HG03442 (cell line): ENCODE results near the gene MBP.

Experiments used
- ATAC-seq: cut with Tn5 transposase; IDR thresholded peaks from one replicate; pipeline ENCODE4 v1.9.1; 2021; ENCODE audit warnings: mild to moderate bottlenecking, moderate library complexity; ENCODE audit not compliant: unreplicated experiment

Gene MBP

DNA sequence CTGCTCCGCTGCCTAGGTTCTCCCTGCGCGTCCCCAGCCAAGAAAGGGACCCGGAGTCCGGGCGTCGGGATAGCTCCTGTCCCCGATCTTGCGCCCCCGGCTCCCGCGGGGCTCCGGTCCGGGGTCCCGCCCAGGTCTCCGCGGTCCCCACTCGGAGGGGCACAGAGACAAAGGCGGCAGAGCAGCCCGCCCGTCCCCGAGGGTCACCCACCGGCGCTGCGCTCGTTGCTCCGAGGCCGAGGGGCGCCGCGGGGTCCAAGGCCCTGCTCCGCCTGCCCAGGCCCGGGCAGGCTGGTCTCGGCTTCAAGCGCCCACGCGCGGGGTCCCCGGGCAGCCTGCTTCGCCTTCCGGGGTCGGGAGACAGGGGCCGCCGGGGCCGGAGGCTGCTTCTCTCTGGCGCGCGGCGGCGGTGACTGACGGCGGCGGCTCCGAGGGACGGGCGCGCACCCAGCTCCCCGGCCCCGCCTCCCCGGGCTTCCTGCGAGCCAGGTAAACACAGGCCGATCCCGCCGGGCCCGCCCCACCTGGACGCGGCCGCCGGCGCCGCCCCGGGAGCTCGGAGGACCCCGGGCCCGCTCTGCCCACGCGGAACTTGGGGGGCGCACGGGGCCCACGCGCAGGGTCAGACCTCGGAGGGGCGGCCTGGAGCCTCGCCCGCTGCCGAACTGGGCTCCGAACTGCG, at the start of gene MBP:
Gene MBP, minus strand, starts transcription at position 415 of the 682 bp plus-strand sequence. CDS start 27,522 bp downstream, outside the sequence.
- peak; percentile 57 for ATAC-seq

DNA sequence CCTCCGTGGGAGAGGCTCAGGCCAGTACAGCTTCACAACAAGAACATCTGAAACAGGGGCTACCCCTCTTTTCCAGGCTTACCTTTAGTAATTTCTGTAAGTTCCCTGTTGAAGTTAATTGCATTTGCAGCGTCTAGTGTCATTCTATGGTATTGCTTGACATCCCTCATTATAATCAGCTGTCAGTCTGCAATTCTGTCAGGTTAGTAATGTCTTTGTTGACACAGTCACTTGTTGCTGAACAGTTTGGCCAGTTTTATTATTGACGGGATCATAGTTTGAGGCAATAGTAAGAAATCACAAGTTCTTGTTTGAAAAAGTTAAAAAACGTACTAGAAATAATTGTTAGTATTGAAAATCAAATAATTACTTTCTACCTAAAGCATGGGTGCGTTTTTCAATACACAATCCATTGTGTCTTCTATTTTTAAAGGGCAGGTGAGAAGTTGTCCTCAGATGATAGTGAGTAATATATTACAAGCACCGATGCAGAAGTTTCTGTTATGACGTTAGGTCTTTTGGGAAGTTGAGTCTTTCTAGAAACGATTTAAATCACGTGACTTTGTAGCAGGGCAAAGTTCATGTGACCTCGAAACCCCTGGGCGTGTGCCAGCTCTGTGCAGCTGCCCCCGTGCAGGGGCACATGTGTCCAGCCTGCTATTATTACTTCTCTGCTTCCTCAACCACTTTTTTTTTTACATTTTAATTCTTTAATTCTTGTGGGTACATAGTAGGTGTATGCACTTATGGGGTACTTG, 49.5 kb upstream of the MBP start:
- no peak for ATAC-seq

DNA sequence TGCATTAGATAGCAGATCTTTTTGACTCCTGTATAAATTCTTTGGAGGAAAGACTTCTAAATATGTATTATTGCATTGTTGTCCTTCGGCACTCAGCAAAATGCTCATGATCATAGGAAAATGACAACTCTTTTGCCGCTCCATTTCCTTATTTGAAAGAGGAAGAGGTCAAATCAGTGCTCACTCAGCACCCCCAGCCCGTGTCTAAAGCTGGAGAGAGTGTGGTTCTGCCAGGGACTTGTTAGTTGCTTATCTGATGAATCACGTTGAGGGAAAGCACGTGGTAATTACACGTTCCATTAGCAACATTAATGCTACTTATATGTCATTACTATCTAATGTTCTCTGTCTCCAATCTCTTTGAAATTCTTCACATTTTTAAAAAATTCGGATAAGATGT, 46.0 kb upstream of the MBP start:
- ATAC-seq, result no peak

DNA sequence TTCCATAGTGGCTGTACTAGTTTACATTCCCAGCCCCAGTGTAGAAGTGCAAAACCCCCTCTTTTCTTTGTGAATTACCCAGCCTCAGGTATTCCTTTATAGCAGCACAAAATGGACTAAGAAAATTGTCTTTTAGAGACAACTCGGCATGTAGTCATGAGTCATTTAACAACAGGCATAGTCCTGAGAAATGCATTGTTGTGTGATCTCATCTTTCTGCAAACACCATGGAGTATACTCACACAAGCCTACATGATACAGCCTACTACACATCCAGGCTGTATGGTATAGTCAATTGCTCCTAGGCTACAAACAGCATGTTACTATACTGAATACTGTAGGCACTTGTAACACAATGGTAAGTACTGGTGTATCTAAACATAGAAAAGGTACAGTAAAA, 44.4 kb upstream of the MBP start:
- no peak for ATAC-seq

DNA sequence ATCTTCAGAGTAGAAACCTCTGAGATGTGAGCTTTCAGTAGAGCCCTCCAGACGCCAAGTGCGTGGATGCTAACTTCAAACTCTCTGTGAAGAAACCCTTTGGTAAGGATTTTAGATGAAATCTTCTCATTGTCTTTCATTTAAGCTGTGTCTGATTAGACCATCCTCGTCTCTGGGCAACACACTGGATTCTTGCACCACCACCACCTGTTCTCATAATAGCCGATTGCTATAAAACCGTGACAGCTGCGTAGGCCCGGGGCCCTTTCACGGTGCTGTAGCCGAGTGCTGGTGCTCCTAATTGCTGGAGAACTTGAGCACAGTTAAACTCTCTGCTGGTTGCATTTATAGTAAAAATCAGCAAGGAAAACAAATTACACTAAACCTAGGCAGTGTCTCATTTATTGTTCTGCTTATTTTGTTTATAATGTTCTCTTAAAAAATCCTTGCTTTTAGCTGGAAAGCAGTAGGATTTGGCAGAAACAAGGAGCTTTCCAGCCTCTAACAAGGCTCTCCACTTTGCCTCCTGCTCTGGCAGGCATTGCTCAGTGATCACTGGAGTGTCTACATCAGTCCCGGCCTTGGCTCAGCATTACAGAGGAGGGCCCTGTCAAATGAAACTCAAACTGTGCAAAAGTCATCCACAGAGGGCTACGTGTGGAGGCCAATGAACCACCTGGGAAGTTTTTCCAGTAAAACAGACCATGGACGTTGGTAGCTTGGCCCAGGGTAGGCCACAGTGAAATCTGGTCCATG, 40.9 kb upstream of the MBP start:
- ATAC-seq, result no peak

DNA sequence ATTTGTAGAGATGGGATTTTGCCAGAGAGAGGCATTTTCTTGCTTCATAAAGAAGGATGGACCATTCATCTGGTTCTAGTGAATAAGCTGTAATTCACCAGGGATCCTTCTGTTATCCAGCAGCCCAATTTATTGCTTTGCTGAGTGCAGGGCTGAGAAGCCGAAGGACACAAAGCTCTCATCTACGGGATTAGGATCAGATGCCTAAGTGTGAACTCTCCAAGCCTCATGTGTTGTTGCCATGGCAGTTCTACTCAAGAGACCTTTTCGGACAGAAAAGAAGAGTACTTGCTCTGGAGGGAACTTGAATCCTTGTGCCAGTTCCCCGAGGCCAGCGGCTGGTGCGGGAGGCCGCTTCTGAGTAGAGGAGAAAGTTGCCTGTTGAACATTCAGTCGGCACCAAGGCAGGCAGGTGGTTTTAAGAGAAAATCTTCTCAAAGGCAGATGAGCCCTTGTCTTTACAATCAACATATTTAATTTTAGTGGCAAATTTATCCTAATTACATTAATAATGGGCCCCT, 38.4 kb upstream of the MBP start:
- ATAC-seq, result no peak

DNA sequence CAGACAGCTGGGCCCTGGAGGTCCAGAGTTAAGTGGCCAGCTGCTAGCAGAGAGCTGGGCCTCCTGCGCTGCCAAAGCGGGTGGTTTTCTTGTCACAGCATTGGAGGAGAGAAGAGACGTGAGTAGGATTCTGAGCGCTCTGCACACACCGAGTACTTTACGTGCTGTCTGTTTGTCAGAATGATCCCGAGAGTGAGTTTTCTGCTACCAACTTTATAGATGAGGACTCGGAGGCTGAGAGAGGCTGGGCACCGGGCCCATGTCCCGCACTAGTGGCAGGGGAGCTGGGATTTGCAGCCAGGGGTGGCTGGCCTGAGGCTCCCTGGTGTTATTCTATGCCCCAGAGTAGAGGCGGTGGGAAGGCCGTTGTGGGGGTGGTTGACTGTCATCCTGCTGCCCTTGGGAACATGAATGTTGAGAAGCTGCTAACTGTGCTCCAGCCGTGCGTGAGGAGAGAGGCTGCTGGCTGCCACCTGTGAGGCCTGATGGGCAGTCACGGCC, 36.3 kb upstream of the MBP start:
- no peak for ATAC-seq

DNA sequence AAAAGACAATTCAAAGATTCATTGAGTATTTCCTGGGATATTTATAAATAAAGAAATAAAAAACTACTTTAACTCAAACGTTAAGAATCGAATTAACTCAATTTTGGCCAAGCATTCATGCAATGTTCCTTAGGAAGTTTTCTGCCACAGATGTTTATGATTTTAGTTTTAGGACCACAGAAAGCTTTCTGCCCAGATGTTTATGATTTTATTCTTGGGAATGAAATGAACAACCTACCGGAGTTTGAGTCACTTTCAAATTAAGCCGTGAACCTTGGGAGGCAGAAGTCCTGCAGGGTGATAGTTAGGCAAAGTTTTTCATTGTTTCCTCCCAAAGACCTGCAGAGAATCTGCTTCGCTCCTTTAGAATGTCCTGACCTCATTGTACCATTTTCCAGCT, 34.7 kb upstream of the MBP start:
- no peak for ATAC-seq

DNA sequence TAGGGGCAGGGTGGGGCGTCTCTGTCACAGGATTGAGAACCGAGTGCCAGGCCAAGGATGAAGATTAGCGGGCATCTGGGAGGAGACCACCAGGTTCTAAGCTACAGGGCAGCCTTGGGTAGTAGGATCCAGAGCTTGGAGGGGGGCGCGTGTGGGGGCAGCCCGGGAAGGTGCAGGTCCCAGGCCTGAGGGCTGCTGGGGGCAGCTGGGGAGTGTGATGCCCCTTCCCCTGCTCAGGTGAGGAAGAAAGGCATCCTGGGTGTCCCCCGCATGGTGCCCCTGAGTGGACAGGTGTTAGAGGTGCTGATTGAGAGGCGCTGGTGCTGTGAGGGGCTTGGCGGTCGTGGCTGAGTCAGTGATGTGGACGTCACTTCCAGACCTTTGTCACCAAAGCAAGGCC, 33.9 kb upstream of the MBP start:
- ATAC-seq, result no peak

DNA sequence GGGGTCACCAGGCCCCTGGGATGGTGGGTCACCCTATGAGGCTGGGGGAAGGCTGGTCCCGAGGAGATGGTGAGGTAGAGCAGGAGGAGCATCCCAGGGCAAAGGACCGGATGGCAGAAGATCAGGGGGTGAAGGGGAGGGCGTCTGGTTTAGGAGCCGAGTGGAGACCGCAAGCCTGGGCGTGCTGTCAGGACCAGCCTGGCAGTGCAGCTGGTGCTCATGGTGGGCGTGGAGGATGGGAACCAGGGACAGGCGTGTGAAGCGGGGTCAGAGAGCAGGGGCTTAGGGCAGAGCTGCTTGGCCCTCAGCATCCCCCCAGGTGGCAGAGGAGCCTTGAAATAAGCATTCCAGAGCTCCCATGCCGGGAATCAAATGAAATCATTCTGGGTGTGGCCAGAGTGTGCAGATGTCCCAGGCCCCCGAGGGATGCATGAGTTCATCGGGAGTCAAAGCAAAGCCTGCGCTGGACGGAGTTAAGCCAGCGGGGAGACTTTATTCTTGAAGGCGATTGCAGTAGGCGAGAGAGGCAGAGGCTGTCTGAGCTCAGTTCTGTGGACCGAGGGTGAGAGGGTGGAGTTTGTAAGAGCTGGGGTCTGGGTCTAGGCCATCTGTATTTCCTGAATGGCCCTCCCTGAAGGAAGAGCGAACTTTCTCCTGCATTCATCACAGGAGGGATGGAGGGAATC, 33.1 kb upstream of the MBP start:
- no peak for ATAC-seq

DNA sequence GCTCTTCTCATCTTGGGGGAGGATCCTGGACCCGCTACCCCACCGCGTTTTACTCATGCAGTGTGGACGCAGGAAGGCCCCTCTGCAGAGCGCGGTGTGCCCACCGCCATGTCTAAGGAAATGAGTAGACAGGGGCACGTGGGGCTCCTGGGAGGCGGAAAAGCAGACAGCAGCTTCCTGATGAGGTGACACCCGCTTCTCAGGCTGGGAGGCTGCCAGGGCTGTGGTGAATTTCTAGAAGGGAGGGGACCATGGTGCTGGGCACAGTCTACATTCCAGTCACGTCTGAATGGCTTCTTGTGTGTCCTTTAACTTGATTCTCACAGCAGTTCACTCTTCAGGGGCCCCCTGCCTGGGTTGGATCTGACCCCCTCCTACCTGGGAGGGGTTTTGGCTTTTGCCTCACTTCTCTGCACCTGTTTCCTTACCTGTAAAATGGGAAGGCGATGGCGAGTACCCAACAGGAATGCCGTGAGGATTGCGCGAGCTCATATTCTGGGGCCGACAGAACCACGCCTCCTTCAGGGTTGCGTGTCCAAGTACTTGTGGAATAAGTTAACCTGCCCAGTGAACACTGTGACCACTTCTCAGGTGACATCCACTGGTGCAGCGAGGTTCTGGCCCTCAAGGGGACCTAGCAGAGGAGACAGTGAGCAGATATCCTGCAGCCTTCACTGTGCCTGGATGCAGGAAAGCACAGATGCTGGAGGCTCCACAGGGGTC, 32.3 kb upstream of the MBP start:
- ATAC-seq, result no peak

DNA sequence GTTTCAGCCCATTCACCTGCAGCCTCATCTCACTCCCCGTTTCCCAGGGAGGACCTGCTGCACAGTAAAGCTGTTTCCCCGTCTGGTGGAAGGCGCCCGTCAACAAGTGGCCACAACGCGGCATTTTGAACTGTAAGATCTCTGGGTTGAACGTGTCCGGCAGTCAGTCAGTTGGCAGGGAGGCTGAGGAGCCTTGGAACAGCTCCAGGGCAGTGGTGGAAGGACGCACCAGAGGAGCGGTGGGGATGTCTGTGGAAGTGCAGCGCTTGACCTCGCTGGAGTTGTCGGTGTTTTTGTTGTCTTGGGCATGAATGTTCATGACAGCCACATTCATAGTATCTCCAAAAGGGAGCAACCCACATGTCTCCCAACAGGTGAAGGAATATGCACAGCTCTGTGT, 31.4 kb upstream of the MBP start:
- no peak for ATAC-seq

DNA sequence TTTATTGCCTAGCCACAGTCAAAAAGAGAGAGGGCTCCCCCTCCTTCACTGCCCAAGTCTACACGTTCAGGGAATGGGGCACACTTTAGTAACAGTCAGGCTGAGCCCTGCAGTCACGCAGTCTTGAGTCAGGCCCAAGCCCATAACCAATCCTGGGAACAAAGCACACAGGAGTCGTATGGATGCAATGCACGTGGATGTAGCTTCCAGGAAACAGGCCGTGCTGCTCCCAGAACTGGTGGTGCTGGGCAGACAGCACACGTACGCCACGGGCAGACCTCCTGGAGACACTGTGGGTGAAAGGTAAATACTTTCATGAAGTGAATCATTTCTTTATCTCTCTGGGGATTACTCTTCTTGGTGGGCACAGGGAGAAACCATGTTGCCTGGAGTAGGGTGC, 30.0 kb upstream of the MBP start:
- ATAC-seq, result no peak

DNA sequence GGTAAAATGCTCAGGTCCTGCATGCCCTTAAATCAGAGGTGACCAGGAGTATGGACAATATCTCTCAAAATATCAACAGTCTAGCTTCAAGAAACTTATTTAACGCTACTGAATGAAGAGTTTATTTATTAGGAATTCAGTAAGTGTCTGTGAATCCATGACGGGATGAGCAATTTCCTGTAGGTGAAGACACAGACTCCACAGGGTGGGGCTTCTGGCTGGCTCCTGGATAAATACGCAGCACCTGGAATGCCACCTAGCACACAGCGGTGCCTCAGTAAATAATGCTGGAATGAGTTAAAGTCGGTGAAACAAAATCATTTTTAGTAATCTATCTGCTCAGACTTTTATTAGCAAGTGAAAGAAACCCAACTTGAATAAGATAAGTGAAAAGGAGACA, 29.4 kb upstream of the MBP start:
- ATAC-seq, result no peak

DNA sequence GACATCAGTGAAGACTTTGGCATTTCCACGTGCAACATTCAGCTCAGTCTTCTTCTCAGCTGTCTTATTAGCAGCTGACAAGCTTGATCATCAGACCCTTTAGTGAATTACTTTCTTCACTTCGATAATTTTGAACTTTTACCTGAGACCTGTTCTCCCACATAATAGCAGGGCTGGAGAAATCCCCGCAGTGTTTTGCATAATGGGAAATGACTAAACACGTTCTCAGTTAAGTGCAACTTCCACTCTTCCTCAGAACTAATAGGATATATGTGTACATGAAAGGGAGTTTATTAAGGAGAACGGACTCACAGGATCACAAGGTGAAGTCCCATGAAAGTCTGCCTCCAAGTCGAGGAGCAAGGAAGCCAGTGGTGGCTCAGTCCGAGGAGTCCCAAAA, 28.8 kb upstream of the MBP start:
- ATAC-seq, result no peak

DNA sequence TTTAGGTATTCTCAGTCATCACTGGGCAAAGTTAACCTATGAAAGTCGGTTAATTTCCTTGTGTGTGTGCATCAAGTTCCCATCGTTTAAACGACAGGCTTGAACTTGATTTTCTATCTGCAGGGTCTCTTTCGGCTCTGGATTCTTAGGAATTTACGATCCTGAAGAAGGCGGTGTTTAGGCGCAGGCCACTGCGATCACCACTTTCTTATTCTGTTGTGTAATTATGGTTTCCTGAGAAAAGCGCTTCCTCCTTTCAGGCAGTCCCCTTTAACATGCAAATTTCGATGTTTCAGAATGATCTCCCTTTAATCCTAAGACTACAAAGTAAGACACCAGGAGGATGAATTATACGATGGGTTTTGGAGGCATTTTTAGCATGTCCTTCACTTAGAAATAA, 27.9 kb upstream of the MBP start:
- ATAC-seq, result no peak

DNA sequence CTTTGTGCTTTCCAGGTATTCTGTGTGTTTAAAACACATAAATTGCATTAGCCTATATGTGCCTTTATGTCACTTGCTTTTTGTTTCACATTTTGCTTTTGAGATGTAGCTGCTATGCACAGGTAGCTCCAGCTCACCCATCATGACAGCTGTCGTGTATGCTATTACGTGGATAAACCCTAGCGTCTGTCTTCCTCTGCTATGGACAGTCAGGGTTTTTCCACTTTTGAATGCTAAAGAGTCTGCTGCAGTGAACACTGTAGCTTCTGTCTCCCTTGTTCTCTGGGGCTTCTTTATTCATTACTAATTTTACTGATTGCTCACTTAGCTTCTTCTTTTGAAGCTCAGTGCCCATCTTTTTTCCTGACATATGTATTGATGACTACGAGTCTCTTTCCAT, 24.7 kb upstream of the MBP start:
- peak; percentile 62 for ATAC-seq

DNA sequence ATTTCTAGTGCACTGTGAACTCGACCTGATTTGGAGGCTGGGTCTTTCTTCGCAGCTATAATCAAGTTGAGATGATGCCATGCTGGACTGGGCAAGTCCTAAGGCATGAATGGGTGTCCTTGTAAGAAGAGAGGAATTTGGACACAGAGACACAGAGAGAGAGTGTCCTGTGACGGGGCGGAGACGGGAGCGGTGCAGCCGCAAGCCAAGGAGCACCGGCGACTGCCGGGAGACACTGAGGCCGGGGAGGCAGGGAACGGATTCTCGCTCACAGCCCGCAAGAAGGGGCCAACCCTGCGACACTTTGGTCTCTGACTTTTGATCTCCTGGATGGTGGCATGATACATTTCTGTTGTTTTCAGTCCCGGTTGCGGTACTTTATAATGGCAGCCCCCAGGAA, 22.4 kb upstream of the MBP start:
- ATAC-seq, result no peak

DNA sequence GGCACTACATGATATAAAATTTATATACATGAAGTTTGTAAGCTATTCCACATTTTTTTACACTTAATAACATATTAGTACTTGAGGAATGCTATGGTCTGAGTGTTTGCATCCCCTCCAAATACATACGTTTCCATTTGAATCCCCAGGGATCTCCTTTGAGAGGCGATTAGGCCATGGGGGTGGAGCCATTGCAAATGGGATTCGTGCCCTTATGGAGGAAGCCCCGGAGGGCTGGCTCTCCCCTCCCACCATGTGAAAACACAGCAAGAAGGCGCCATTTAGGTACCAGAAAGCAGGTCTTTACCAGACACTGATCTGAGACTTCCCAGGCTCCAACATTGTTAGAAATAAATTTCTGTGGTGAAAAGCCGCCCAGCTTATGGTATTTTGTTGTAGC, 20.8 kb upstream of the MBP start:
- no peak for ATAC-seq

DNA sequence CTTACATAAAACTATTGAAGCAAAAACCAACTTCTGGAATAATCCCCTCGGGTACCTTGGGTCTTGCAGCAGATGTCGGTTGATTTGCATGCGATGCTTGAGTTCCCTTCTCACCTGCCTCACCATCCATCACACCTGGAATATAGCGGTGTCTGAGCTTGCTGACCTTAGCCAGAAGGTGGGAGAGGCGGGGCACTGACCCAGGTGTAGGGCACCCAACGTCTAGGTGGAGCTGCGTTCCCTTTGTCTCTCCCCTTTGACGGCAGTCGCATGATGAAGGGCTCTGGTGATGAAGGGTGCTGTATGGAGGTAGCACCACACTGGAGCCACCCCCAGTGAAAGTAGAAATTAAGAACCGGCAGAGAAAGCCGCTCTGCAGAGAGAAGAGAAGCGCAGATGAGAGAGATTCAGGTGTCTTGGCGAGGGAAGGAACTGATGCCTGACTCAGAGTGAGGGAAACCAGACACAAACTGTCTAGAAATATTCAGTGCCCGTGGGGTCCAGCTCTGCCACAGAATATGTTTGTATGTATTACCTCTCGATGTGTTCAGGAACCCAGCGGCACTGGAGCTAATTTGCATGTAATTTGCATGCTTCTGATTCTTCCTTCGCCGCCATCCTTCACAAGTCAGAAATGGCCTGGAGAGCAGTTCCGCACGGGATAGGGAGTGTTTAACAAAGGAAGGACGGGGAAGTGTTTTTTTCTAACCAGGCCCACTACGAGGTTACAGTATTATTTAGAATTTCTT, 19.4 kb upstream of the MBP start:
- ATAC-seq, result no peak
